NB4 (cell line): Measurements from ENCODE around the gene TMEM218.

Experiments used
- DNase-seq: peaks from one replicate; pipeline ENCODE4 v3.0.0; 2010; ENCODE audit warnings: low read depth
- H3K4me3 ChIP-seq: one replicate; pipeline ENCODE4 v1.5.1; 2011; ENCODE audit warnings: mild to moderate bottlenecking, low read depth, low read length, moderate library complexity
- MYC ChIP-seq: IDR thresholded peaks from 2 replicates; pipeline ENCODE4 v1.6.1; 2011; ENCODE audit warnings: low read depth, low read length
- POLR2A ChIP-seq: IDR thresholded peaks from 2 replicates; pipeline ENCODE4 v1.6.1; 2011; ENCODE audit warnings: mild to moderate bottlenecking; ENCODE audit not compliant: insufficient read length; ENCODE audit errors: extremely low read depth
- TF ChIP-seq, protein P1 (sequence below): IDR thresholded peaks from 2 replicates; pipeline ENCODE4 v1.6.1; 2011; ENCODE audit warnings: low read depth, low read length
- TF ChIP-seq, protein P2 (sequence below): IDR thresholded peaks from one replicate; pipeline ENCODE4 v1.5.1; 2012; ENCODE audit warnings: low read depth, low read length

The TMEM218 gene

DNA sequence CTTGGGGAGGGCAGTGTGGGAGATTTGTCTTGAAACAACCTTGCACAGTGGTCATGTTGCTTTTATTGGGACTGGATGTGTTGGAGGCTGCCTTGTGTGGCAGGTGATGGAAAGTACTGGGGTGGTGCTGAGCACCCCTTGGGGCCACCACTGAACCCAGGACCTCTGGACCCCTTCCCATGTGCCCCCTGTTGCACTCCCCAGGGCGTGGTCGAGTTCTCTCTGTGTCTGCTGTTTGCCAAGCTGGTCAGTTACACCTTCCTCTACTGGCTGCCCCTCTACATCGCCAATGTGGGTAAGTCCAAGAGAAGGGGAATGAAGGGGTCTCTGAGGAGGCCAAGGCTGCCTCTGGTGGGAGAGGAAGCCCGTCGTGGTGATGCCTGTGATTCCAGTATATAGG is 29.4 kb downstream of the TMEM218 start:
- TF ChIP-seq, protein P1, sequence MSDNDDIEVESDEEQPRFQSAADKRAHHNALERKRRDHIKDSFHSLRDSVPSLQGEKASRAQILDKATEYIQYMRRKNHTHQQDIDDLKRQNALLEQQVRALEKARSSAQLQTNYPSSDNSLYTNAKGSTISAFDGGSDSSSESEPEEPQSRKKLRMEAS, result no peak
- TF ChIP-seq MYC, result no peak
- no peak for TF ChIP-seq POLR2A
- DNase-seq, result no peak
- no peak overlapping the region for H3K4me3 ChIP-seq

DNA sequence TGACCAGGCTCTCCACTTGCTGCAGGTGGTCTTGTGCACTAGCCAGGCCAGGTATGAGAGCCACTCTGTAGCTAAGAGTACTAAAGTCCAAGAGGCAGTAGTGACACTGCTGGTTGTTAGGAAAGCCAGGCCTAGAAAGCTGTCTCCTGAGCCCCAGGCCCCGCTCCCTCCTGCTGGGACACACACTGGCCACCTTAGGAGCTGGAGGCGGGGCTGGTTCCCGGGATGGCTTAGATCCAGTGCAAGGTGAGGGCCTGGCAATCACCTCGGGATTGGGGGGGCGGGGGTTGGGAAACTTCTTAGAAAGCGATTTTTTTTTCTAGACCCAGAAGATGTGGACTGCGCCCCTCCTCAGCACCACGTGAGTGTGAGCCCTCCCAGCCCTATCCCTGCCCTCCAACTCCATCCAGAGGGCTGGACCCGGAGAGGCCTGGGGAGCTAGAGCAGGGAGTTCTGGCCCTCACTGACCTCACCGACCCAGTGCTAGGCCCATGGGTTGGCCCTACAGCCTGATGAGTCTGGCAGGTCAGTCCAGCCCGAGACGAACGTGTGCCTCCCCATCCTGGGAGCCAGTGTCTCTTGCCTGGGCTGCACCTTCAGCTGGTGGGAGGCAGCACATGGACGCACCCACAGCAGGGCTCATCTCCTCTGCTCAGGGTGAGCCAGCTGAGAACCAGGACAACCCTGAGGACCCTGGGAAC is 30.2 kb downstream of the TMEM218 start:
- TF ChIP-seq, protein P2, sequence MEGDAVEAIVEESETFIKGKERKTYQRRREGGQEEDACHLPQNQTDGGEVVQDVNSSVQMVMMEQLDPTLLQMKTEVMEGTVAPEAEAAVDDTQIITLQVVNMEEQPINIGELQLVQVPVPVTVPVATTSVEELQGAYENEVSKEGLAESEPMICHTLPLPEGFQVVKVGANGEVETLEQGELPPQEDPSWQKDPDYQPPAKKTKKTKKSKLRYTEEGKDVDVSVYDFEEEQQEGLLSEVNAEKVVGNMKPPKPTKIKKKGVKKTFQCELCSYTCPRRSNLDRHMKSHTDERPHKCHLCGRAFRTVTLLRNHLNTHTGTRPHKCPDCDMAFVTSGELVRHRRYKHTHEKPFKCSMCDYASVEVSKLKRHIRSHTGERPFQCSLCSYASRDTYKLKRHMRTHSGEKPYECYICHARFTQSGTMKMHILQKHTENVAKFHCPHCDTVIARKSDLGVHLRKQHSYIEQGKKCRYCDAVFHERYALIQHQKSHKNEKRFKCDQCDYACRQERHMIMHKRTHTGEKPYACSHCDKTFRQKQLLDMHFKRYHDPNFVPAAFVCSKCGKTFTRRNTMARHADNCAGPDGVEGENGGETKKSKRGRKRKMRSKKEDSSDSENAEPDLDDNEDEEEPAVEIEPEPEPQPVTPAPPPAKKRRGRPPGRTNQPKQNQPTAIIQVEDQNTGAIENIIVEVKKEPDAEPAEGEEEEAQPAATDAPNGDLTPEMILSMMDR, result no peak
- TF ChIP-seq, protein P1, result no peak
- H3K4me3 ChIP-seq, result no peak overlapping the region
- no peak for DNase-seq

DNA sequence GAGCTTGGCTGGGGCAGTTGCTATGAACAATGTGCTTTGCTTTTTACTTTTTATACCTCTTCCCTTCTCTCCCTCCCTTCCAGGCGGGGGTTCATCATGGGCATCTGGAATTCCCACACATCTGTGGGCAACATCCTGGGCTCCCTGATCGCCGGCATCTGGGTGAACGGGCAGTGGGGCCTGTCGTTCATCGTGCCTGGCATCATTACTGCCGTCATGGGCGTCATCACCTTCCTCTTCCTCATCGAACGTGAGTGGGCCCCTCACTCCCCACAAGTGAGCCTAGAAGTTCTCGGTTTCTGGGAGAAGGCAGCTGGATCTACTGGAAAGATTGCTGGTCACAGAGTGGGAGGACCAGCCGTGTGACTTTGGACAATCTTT is 30.9 kb downstream of the TMEM218 start:
- no peak overlapping the region for H3K4me3 ChIP-seq
- TF ChIP-seq, protein P1, result no peak
- TF ChIP-seq, protein P2, result no peak
- TF ChIP-seq MYC, result no peak
- no peak for TF ChIP-seq POLR2A
- no peak for DNase-seq

DNA sequence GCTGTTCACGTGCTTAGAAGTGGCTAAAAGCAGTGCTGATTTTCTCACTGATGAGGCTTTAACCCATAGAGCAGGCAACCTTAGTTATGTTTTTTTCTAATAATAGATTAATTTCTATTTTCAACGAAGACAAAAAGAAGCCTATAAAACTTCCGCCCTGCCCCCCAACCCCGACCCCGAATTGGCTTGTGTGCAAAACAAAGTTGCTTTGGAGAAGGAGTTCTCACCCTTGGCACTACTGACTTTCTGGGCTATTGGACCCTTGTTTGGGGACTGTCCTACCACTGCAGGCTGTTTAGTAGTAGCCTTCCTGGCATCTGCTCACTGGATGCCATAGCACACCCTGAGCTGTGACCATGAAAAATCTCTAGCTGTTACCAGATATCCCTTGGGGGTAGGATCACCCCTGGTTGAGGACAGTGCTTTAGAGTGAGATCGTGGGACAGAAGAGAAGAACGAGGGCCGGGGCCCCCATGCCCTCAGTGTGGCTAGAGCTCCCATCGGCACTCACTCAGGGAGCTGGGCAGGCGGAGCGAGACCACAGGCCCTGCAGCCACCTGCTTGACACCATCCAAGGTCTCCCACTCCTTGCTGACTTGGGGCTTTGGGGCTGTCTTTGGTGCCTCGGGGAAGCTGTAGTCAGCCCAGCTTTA is 31.4 kb downstream of the TMEM218 start:
- H3K4me3 ChIP-seq, result no peak overlapping the region
- no peak for DNase-seq
- no peak for TF ChIP-seq POLR2A
- TF ChIP-seq, protein P2, result no peak
- no peak for TF ChIP-seq MYC
- TF ChIP-seq, protein P1, result no peak

DNA sequence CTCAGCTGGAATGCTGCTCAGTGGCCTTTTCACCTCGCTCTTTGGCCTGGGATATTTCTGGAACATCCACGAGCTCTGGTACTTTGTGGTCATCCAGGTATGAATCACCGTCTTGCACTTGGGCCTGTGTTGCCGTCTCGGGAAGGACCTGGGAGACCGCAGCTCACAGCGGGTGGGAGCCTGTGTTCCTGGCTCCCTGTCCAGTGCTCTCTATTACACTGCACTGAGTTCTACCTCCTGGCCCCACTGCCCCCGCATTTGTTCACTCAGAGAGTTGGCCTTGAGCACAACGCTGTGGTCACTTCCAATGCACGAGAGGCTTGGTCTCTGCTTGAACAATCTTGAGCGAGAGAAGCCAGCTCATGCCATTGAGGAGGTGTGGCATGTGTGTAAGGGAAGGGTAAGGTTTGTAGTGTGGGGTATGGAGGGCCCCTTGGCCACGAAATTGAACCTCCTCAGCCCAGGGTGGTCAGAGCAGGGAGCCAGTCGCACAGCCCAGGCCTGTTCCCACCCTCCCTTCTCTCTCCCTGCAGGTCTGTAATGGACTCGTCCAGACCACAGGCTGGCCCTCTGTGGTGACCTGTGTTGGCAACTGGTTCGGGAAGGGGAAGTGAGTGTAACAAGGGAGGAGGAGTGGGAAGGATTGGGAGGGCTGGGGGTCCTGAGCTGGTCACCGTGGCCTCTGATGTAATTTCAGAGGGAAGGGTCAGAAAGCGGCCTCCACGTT is 32.1 kb downstream of the TMEM218 start:
- peak; percentile 77 for DNase-seq
- H3K4me3 ChIP-seq, result no peak overlapping the region
- TF ChIP-seq MYC, result no peak
- no peak for TF ChIP-seq POLR2A
- TF ChIP-seq, protein P1, result no peak

DNA sequence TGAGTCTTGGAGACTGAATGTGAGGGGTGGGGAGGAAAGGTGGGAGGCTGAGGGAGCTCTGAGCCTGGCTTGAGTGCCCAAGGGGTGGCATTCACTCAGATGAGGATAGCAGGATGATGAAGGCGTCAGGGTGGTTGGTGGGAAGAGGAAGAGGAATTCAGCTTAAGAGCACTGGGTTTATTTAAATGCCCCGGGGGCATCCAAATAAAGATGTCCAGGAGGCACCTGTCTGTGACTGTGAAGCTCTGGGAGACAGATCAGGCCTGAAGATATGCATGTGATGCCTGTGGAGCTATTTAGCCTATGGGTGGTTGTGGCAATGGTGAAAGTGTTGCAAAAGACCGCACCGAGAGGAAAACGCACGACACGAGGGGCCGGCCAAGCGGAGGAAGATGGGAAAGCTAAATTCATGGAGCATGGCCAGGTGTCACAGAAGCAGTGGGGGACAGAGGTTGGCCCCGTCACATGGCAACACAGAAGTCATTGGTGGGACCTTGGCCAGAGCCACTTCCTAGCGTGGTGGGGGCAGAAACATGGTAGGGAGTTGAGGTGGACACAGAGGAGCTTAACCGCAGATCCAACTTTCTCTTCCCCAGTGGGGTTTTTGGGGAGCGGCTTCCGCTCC is 32.8 kb downstream of the TMEM218 start:
- TF ChIP-seq, protein P2, result no peak
- TF ChIP-seq MYC, result no peak
- TF ChIP-seq, protein P1, result no peak
- no peak for TF ChIP-seq POLR2A
- no peak for DNase-seq
- H3K4me3 ChIP-seq, result no peak overlapping the region
